Activated naive CD8-positive, alpha-beta T cell treated with anti-CD3 and anti-CD28 coated beads, Interleukin-2, amount 10 ng/mL, durations not matched to agents 7 days and 5 days (primary cell): ENCODE data around the gene SNX8. TPM values are rescaled to one million over a fixed set of nuclear protein-coding genes. Genes with fewer than 3 reads are reported as not detected.

Experiments
- ATAC-seq: fragments of 150-1000 bp; cut with Tn5 transposase; one replicate; pipeline ENCODE4 v1.10.0; 2021; ENCODE audit warnings: low read depth, moderate library complexity
- POLR2A ChIA-PET: fragments of 350-600 bp; sonication (Branson Sonifier 250); formaldehyde crosslinking; loops from one replicate; lab custom pipeline; 2021; ENCODE audit warnings: antibody characterized with exemption; lab: Charles Lee
- DNase-seq: peaks from one replicate; pipeline ENCODE4 v3.0.0; 2021
- H3K27ac Mint-ChIP-seq: one replicate; pipeline ENCODE4 v1.8.0; 2022; ENCODE audit warnings: mild to moderate bottlenecking, mixed read lengths
- H3K27me3 Mint-ChIP-seq: one replicate; pipeline ENCODE4 v1.8.0; 2022; ENCODE audit warnings: mild to moderate bottlenecking, moderate library complexity, mixed read lengths
- H3K36me3 Mint-ChIP-seq: one replicate; pipeline ENCODE4 v1.8.0; 2021; ENCODE audit warnings: mild to moderate bottlenecking, mixed read lengths
- H3K4me1 Mint-ChIP-seq: one replicate; pipeline ENCODE4 v1.8.0; 2021; ENCODE audit warnings: mixed read lengths
- H3K4me3 Mint-ChIP-seq: one replicate; pipeline ENCODE4 v1.8.0; 2022; ENCODE audit warnings: mild to moderate bottlenecking, moderate library complexity, mixed read lengths
- H3K9me3 Mint-ChIP-seq: one replicate; pipeline ENCODE4 v1.8.0; 2021; ENCODE audit warnings: mixed read lengths
- total RNA-seq, 2 experiments: library from RNA; stranded (reverse); gene quantifications; one replicate each; pipeline ENCODE4 v1.2.3, GENCODE V29; 2021

The SNX8 gene
- total RNA-seq, 2 experiments from 2014 or later = 18.6 to 22.1 TPM

DNA sequence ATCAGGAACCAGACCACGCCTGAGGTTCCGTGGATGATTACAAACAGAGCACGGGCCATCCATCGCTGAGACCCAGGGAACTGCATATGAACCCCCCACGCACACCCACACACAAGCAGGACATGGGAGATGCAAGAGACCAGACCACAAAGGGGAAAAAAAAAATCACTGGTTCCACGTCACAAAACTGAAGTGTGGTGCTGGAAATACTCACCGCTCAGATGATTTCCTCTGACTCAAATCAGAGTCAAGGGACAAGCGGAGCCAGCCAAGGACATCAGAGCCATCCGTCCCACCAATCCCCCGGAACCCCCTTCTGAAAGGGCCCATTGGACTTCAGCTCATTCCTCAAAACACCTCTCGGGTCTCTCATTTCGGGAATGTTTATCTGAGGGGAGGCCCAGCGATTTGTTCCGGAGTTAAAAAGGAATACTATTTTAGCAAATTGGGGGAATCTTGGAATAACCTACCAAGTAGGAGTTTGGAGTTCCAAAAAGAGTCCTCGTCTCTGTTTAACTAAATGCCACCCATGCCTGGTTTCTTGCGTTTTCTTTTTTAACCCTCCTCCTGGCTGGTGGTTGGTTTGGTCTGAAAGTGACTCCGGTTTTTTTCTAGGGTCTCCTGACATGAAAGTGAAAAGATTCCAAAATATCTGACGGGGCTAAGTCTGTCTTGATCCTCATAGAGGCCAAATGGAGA, 15.0 kb downstream of the SNX8 start:
- ATAC-seq = no peak
- DNase-seq = no peak
- Mint-ChIP-seq H3K36me3 (peaks cover 4% of the 10 kb centered on the region), H3K4me1 (peaks cover 6% of the 10 kb centered on the region), H3K4me3 (no peak overlapping the region), H3K27me3 (no peaks in the 10 kb centered on the region), H3K27ac (no peak overlapping the region), H3K9me3 (no peaks in the 10 kb centered on the region)
- POLR2A ChIA-PET = interaction anchor here (1.0 kb wide), 1 partner anchor 14 kb away, joined by 3 read pairs; no protein-coding TSS in a partner anchor

- Mint-ChIP-seq H3K4me3 (no peak overlapping the region), H3K9me3 (no peaks in the 10 kb centered on the region), H3K4me1 (peaks cover 6% of the 10 kb centered on the region), H3K36me3 (peaks cover 4% of the 10 kb centered on the region), H3K27ac (no peak overlapping the region), H3K27me3 (no peaks in the 10 kb centered on the region)
- no peak for DNase-seq
- POLR2A ChIA-PET = no interaction called here
- no peak for ATAC-seq
These were observed 17.4 kb downstream of the SNX8 start for GRCh38 chr7:2296832-2297231.

GRCh38 chr7:2295936-2296620, 18.2 kb downstream of the SNX8 start:
- Mint-ChIP-seq H3K4me1 (peaks cover 6% of the 10 kb centered on the region), H3K36me3 (peaks cover 4% of the 10 kb centered on the region), H3K4me3 (no peak overlapping the region), H3K27me3 (no peaks in the 10 kb centered on the region), H3K27ac (no peak overlapping the region), H3K9me3 (no peaks in the 10 kb centered on the region)
- POLR2A ChIA-PET = no interaction called here
- DNase-seq (no peak), ATAC-seq (no peak)

GRCh38 chr7:2290877-2291276, 23.4 kb downstream of the SNX8 start:
- Mint-ChIP-seq H3K9me3 (no peaks in the 10 kb centered on the region), H3K4me3 (no peak overlapping the region), H3K27ac (no peak overlapping the region), H3K4me1 (no peaks in the 10 kb centered on the region), H3K27me3 (no peaks in the 10 kb centered on the region), H3K36me3 (peaks cover 2% of the 10 kb centered on the region)
- POLR2A ChIA-PET = interaction anchor here (1.4 kb wide), 1 partner anchor 10 kb away, joined by 3 read pairs; no protein-coding TSS in a partner anchor
- DNase-seq = no peak
- no peak for ATAC-seq

DNA sequence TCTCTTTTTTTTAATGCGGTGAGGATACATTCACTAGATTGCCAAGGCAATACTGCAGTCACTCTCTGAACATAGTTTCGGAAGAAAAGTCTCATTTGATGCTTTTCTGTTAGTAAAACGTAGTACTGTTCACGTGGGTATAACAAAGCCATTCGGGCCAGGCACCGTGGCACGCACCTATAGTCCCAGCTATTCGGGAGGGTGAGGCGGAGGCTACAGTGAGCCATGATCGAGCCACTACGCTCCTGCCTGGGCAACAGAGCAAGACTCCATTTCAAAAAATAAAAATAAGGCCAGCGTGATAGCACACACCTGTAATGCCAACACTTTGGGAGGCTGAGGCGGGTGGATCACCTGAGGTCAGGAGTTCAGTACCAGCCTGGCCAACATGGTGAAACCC, 24.6 kb downstream of the SNX8 start:
- Mint-ChIP-seq H3K4me3 (no peak overlapping the region), H3K27ac (no peak overlapping the region), H3K36me3 (no peaks in the 10 kb centered on the region), H3K4me1 (no peaks in the 10 kb centered on the region), H3K9me3 (no peaks in the 10 kb centered on the region), H3K27me3 (no peaks in the 10 kb centered on the region)
- POLR2A ChIA-PET = no interaction called here
- ATAC-seq (no peak), DNase-seq (no peak)

GRCh38 chr7:2289111-2289586, 25.1 kb downstream of the SNX8 start:
- no peak overlapping the region for H3K4me3 Mint-ChIP-seq
- no peak for DNase-seq
- POLR2A ChIA-PET = interaction anchor here (0.6 kb wide), 1 partner anchor 168 kb away, joined by 4 read pairs; no protein-coding TSS in a partner anchor
- no peaks in the 10 kb centered on the region for H3K36me3 Mint-ChIP-seq
- H3K4me1 Mint-ChIP-seq = no peaks in the 10 kb centered on the region
- no peak overlapping the region for H3K27ac Mint-ChIP-seq
- no peak for ATAC-seq
- H3K27me3 Mint-ChIP-seq = no peaks in the 10 kb centered on the region
- no peaks in the 10 kb centered on the region for H3K9me3 Mint-ChIP-seq

DNA sequence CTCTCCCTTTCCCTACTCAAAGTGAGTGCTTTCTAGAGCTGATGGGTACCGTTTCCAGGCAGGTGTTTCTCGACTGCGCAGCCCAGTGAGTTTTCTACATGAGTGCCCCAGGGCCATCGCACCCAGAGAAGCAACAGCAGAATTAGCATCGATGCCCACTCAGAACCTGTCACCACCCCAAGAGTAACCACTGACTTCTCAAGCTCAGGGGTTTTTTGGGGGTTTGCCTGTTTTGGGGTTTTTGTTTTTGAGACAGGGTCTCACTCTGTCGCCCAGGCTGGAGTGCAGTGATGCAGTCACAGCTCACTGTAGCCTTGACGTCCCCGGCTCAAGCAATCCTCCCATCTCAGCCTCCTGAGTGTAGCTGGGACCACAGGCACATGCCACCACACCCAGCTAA, 25.7 kb downstream of the SNX8 start:
- ATAC-seq = no peak
- Mint-ChIP-seq H3K9me3 (no peaks in the 10 kb centered on the region), H3K4me3 (no peak overlapping the region), H3K27me3 (no peaks in the 10 kb centered on the region), H3K36me3 (no peaks in the 10 kb centered on the region), H3K27ac (no peak overlapping the region), H3K4me1 (no peaks in the 10 kb centered on the region)
- no peak for DNase-seq
- POLR2A ChIA-PET = interaction anchor here (0.6 kb wide), 1 partner anchor 168 kb away, joined by 4 read pairs; no protein-coding TSS in a partner anchor

DNA sequence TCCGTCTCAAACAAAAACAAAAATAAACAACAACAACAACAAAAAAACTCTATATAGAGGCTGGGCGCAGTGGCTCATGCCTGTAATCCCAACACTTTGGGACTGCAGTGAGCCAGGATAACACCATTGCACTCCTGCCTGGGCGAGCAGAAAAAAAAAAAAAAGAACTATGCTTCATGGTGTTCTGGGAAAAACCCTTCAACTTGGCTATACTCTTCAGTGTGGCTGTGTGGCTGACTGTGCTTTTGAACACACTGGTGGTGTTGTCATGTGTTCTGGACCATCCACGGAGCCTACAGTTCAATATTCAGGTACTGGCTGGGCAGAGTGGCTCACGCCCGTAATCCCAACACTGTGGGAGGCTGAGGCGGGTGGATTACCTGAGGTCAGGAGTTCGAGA, 26.5 kb downstream of the SNX8 start:
- Mint-ChIP-seq H3K27me3 (no peaks in the 10 kb centered on the region), H3K27ac (no peak overlapping the region), H3K4me3 (no peak overlapping the region), H3K9me3 (no peaks in the 10 kb centered on the region), H3K36me3 (no peaks in the 10 kb centered on the region), H3K4me1 (no peaks in the 10 kb centered on the region)
- ATAC-seq (no peak), DNase-seq (no peak)
- POLR2A ChIA-PET = no interaction called here

DNA sequence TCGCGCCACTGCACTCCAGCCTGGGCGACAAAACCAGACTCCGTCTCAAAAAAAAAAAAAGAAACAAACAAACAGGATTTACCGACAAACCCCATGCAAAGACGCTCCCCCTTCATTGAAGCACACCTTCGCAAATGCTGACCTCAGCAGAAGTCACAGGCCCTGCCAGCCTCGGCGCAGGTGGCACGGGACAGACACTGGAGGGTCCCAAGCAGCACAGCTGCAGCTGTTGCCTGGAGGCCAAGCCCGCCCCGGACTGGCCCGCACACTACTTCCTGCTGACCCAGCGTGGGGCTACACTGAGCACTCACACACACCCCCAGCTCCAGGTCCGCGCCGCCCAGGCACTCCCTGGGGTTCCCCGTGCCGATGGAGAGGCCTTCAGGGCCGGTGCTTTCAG, 31.2 kb downstream of the SNX8 start:
- no peak for ATAC-seq
- POLR2A ChIA-PET = no interaction called here
- no peak for DNase-seq
- Mint-ChIP-seq H3K36me3 (no peaks in the 10 kb centered on the region), H3K4me3 (no peak overlapping the region), H3K4me1 (peaks cover 7% of the 10 kb centered on the region), H3K27me3 (no peaks in the 10 kb centered on the region), H3K27ac (no peak overlapping the region), H3K9me3 (no peaks in the 10 kb centered on the region)

DNA sequence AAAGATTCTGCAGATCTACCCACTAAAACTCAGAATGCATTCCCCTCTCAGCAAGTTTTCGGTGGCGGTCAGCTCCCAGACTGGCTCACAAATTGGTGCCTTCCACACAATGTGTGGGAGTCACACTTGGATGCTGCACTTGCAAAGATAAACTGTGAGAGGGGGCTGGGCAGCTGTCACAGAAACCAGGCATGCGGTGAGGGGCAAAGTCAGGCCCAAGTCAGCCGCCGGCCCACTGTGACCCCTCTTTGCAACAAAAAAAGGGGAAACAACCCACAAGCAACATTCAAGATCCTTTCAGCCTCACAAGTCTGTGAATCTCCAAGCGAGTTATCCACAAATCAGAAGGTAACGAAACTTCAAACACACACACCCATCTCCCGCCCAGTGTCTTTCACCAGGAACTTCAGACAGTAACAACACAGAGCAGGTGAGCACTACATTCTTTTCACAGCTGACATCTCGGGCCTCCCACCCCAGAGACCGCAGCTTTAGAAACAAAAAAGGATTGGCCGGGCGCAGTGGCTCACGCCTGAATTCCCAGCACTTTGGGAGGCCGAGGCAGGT, 32.0 kb downstream of the SNX8 start:
- Mint-ChIP-seq H3K9me3 (no peaks in the 10 kb centered on the region), H3K36me3 (no peaks in the 10 kb centered on the region), H3K4me1 (peaks cover 7% of the 10 kb centered on the region), H3K27ac (no peak overlapping the region), H3K27me3 (no peaks in the 10 kb centered on the region), H3K4me3 (no peak overlapping the region)
- no peak for ATAC-seq
- POLR2A ChIA-PET = no interaction called here
- no peak for DNase-seq

- POLR2A ChIA-PET = no interaction called here
- no peak overlapping the region for H3K4me3 Mint-ChIP-seq
- DNase-seq (no peak), ATAC-seq (no peak)
- no peak overlapping the region for H3K27ac Mint-ChIP-seq
- H3K4me1 Mint-ChIP-seq = peaks cover 7% of the 10 kb centered on the region
- H3K27me3 Mint-ChIP-seq = no peaks in the 10 kb centered on the region
- H3K9me3 Mint-ChIP-seq = no peaks in the 10 kb centered on the region
- no peaks in the 10 kb centered on the region for H3K36me3 Mint-ChIP-seq
These were observed 32.7 kb downstream of the SNX8 start for GRCh38 chr7:2281541-2281940.

- no peak overlapping the region for H3K27ac Mint-ChIP-seq
- no peaks in the 10 kb centered on the region for H3K9me3 Mint-ChIP-seq
- no peaks in the 10 kb centered on the region for H3K27me3 Mint-ChIP-seq
- ATAC-seq = no peak
- H3K4me1 Mint-ChIP-seq = peaks cover 7% of the 10 kb centered on the region
- H3K4me3 Mint-ChIP-seq = no peak overlapping the region
- no peaks in the 10 kb centered on the region for H3K36me3 Mint-ChIP-seq
- no peak for DNase-seq
- POLR2A ChIA-PET = interaction anchor here (1.0 kb wide), 1 partner anchor 11 kb away, joined by 3 read pairs; no protein-coding TSS in a partner anchor
These were observed 33.8 kb downstream of the SNX8 start for GRCh38 chr7:2280424-2280823.

- H3K9me3 Mint-ChIP-seq = no peaks in the 10 kb centered on the region
- POLR2A ChIA-PET = interaction anchor here (1.0 kb wide), 1 partner anchor 12 kb away, joined by 3 read pairs; no protein-coding TSS in a partner anchor
- H3K36me3 Mint-ChIP-seq = no peaks in the 10 kb centered on the region
- H3K4me3 Mint-ChIP-seq = no peak overlapping the region
- H3K27me3 Mint-ChIP-seq = no peaks in the 10 kb centered on the region
- peaks cover 7% of the 10 kb centered on the region for H3K4me1 Mint-ChIP-seq
- DNase-seq (no peak), ATAC-seq (no peak)
- no peak overlapping the region for H3K27ac Mint-ChIP-seq
These were observed 34.3 kb downstream of the SNX8 start for GRCh38 chr7:2279896-2280295.
